ENCODE measurements around the gene EFHC1. TPM values are rescaled to one million over a fixed set of nuclear protein-coding genes. Genes with fewer than 3 reads are reported as not detected.

The EFHC1 gene
- total RNA-seq, 2 experiments from 2014 or later = 20.7 to 24.8 TPM

- H3K4me1 ChIP-seq (ENCODE audit: insufficient read depth, low read length, poor library complexity, severe bottlenecking) = peaks cover 83% of the 10 kb centered on the region
- DNase-seq (ENCODE audit: low spot score) = peak; percentile 87
Observed at GRCh38 chr6:52536424-52536916, 116.3 kb downstream of the EFHC1 start.

GRCh38 chr6:52537001-52537753 lies 117.0 kb downstream of the EFHC1 start:
- H3K4me2 ChIP-seq (ENCODE audit: low read length) = peak overlapping the region; percentile 91
- peak overlapping the region; percentile 95 for H3K27ac ChIP-seq (ENCODE audit: low read depth, low read length, poor library complexity, severe bottlenecking)
- peaks cover 22% of the 10 kb centered on the region for H3K36me3 ChIP-seq (ENCODE audit: insufficient read depth, low read length)
- CTCF ChIA-PET (ENCODE audit: unreplicated experiment) = interaction anchor here (0.5 to 2.5 kb wide), 11 partner anchors 10 to 126 kb away, joined by 3 to 13 read pairs (median 4); no protein-coding TSS in a partner anchor
- no peaks in the 10 kb centered on the region for H4K20me1 ChIP-seq (ENCODE audit: insufficient read depth, low read length)
- DNase-seq (ENCODE audit: low spot score) = peak; percentile 81
- intact Hi-C loops (cut with micrococcal nuclease; ENCODE audit: unreplicated experiment) = loop anchor here (1.0 kb wide), 1 partner anchor 40 kb away; no protein-coding TSS in a partner anchor
- peak overlapping the region; percentile 55 for H3K4me3 ChIP-seq (ENCODE audit: low read depth, low read length, poor library complexity, severe bottlenecking)
- no peak for TF ChIP-seq EZH2phosphoT487 (IDR thresholded peaks at IDR 0.05; ENCODE audit: borderline replicate concordance, low read depth, low read length)
- TF ChIP-seq CTCF (conservative IDR thresholded peaks at IDR 0.05; ENCODE audit: low read length) = no peak
- BruUV-seq (replicated peaks) = no TSS peak
- POLR2A ChIA-PET = interaction anchor here (0.9 to 9.5 kb wide), 18 partner anchors 8 to 118 kb away, joined by 3 to 72 read pairs (median 6); partner anchors contain the start of gene EFHC1
- H2AFZ ChIP-seq (ENCODE audit: low read length) = no peak overlapping the region
- no peaks in the 10 kb centered on the region for H3K9me2 ChIP-seq (ENCODE audit: insufficient read depth, low read length)
- H3K79me2 ChIP-seq (ENCODE audit: insufficient read depth, low read depth, low read length) = peaks cover 35% of the 10 kb centered on the region
- H3K9me3 ChIP-seq (ENCODE audit: low read length) = no peaks in the 10 kb centered on the region
- peaks cover 79% of the 10 kb centered on the region for H3K4me1 ChIP-seq (ENCODE audit: insufficient read depth, low read length, poor library complexity, severe bottlenecking)

More at GRCh38 chr6:52536424-52536916, 116.3 kb downstream of the EFHC1 start:
- CTCF ChIA-PET (ENCODE audit: unreplicated experiment) = interaction anchor here (0.6 to 2.5 kb wide), 10 partner anchors 9 to 61 kb away, joined by 3 to 13 read pairs (median 5); no protein-coding TSS in a partner anchor
- Histone ChIP-seq H3K36me3 (ENCODE audit: insufficient read depth, low read length) (peaks cover 22% of the 10 kb centered on the region), H3K79me2 (ENCODE audit: insufficient read depth, low read depth, low read length) (peaks cover 35% of the 10 kb centered on the region), H3K4me2 (ENCODE audit: low read length) (peak overlapping the region; percentile 91), H3K9me2 (ENCODE audit: insufficient read depth, low read length) (no peaks in the 10 kb centered on the region), H3K4me3 (ENCODE audit: low read depth, low read length, poor library complexity, severe bottlenecking) (peak overlapping the region; percentile 55), H3K27ac (ENCODE audit: low read depth, low read length, poor library complexity, severe bottlenecking) (peak overlapping the region; percentile 95), H2AFZ (ENCODE audit: low read length) (no peak overlapping the region), H4K20me1 (ENCODE audit: insufficient read depth, low read length) (no peaks in the 10 kb centered on the region), H3K9me3 (ENCODE audit: low read length) (no peaks in the 10 kb centered on the region)
- TF ChIP-seq EZH2phosphoT487 (IDR thresholded peaks at IDR 0.05; ENCODE audit: borderline replicate concordance, low read depth, low read length) (no peak), CTCF (conservative IDR thresholded peaks at IDR 0.05; ENCODE audit: low read length) (peak; percentile 53)
- POLR2A ChIA-PET = interaction anchor here (0.8 to 9.5 kb wide), 22 partner anchors 9 to 251 kb away, joined by 3 to 72 read pairs (median 6); partner anchors contain the start of gene EFHC1
- BruUV-seq (replicated peaks) = no TSS peak
- intact Hi-C loops (cut with micrococcal nuclease; ENCODE audit: unreplicated experiment) = loop anchor here (1.0 kb wide), 3 partner anchors 16 to 59 kb away; no protein-coding TSS in a partner anchor
